Esophagus squamous epithelium (tissue), 5 donors: ENCODE measurements around the gene DLG2. TPM values are rescaled to one million over a fixed set of nuclear protein-coding genes. Genes with fewer than 3 reads are reported as not detected.
"Not testable (repeated sequence)": the region's sequence is repeated elsewhere in the genome, so short reads cannot be mapped to it uniquely, and the experiment has no call there.

Source experiments
- DNase-seq: peaks from one replicate; lab custom pipeline; 2025; lab: John Stamatoyannopoulos, UW
- H3K27ac ChIP-seq, 4 donors: fragments of 200-600 bp; sonication (generic); one replicate each; pipeline ENCODE4 v1.5.1; 2016 to 2019; ENCODE audit warnings: mild to moderate bottlenecking in 1 of 4
- H3K27me3 ChIP-seq, 4 donors: fragments of 200-600 bp; sonication (generic); 1 replicate in 3 of 4; 2 replicates in 1 of 4; pipeline versions ENCODE4 v1.5.1 to v1.6.0; 2017 to 2021; ENCODE audit warnings: antibody characterized with exemption in 1 of 4
- H3K36me3 ChIP-seq, 3 donors: fragments of 200-600 bp; sonication (generic); one replicate each; pipeline ENCODE4 v1.5.1; 2016 to 2019
- H3K4me1 ChIP-seq, 3 donors: fragments of 200-600 bp; sonication (generic); one replicate each; pipeline ENCODE4 v1.5.1; 2017 to 2019
- H3K4me3 ChIP-seq, 4 donors: fragments of 200-600 bp; sonication (generic); 1 replicate in 3 of 4; 2 replicates in 1 of 4; pipeline ENCODE4 v1.5.1; 2016 to 2019; ENCODE audit warnings: mild to moderate bottlenecking in 2 of 4, moderate library complexity in 1 of 4
- H3K9me3 ChIP-seq, 3 donors: fragments of 200-600 bp; sonication (generic); one replicate each; pipeline ENCODE4 v1.5.1; 2016 to 2019
- CTCF ChIP-seq, 6 experiments: fragments of 450-650 bp in 4 of 6; fragments of 200-600 bp in 2 of 6; sonication (generic) in 2 of 6; IDR thresholded peaks; one replicate each; pipeline ENCODE4 v1.5.1; 2016 to 2019; ENCODE audit warnings: antibody characterized with exemption in 6 of 6, mild to moderate bottlenecking in 4 of 6, moderate library complexity in 4 of 6
- POLR2A ChIP-seq, 4 donors: fragments of 450-650 bp; IDR thresholded peaks; one replicate each; pipeline ENCODE4 v1.6.1; 2017; ENCODE audit warnings: antibody characterized with exemption in 4 of 4, mild to moderate bottlenecking in 4 of 4, moderate library complexity in 3 of 4
- WGBS, 2 donors: methylation state at CpG; one replicate each; pipeline ENCODE4 v1.1.5; 2018; 5-methylcytosine and 5-hydroxymethylcytosine counted together
- intact Hi-C: fragments of 100-400 bp; cut with DNase I; formaldehyde crosslinking; loops from one replicate; pipeline ENCODE4 v1.15.0; 2022
- total RNA-seq, 4 donors: library from RNA; depleted of rRNA; stranded (reverse); fragments of >200 nt; gene quantifications; one replicate each; pipeline ENCODE4 v1.1.0, GENCODE V29; 2016
- donor health status: DM: yes; HTN: yes; CAD: no.

DLG2 gene
- total RNA-seq, 4 donors from 2014 or later, result 2.9 to 27.7 (median 12.6) TPM

GRCh38 chr11:83441601-83442000 lies 2185.5 kb downstream of the DLG2 start:
- Histone ChIP-seq H3K36me3 (no peaks in the 10 kb centered on the region), H3K4me1 (no peaks in the 10 kb centered on the region), H3K27ac (no peak overlapping the region), H3K27me3 (no peaks in the 10 kb centered on the region), H3K4me3 (no peak overlapping the region), H3K9me3 (no peaks in the 10 kb centered on the region)
- intact Hi-C loops, result no loop called here
- 73 to 79% methylated on average over 2 of the region's 2 CpGs for WGBS, 2 donors
- TF ChIP-seq CTCF (IDR thresholded peaks at IDR 0.05), result no peak
- no peak for TF ChIP-seq POLR2A (IDR thresholded peaks at IDR 0.05)
- no peak for DNase-seq

DNA sequence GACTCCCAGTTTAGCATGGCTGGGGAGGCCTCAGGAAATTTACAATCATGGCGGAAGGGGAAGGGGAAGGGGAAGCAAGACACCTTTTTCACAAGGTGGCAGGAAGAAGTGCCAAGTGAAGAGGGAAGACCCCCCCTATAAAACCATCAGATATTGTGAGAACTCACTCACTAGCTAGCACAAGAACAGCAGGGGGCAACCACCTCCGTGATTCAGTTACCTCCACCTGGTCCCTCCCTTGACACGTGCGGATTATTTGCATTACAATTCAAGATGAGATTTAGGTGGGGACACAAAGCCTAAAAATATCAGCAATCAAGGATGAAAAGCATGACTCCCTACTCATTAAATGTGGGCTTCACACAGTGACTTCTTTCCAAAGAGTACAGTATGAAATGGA lies 2186.0 kb downstream of the DLG2 start:
- H3K4me1 ChIP-seq, result no peaks in the 10 kb centered on the region
- no peak for DNase-seq
- no peaks in the 10 kb centered on the region for H3K27me3 ChIP-seq
- no peak overlapping the region for H3K4me3 ChIP-seq
- H3K9me3 ChIP-seq, result no peaks in the 10 kb centered on the region
- intact Hi-C loops, result no loop called here
- H3K27ac ChIP-seq, result no peak overlapping the region
- no peak for TF ChIP-seq CTCF (IDR thresholded peaks at IDR 0.05)
- no peak for TF ChIP-seq POLR2A (IDR thresholded peaks at IDR 0.05)
- H3K36me3 ChIP-seq, result no peaks in the 10 kb centered on the region
- WGBS, 2 donors, result 48 to 60% methylated on average over 3 to 4 of the region's 4 CpGs

DNA sequence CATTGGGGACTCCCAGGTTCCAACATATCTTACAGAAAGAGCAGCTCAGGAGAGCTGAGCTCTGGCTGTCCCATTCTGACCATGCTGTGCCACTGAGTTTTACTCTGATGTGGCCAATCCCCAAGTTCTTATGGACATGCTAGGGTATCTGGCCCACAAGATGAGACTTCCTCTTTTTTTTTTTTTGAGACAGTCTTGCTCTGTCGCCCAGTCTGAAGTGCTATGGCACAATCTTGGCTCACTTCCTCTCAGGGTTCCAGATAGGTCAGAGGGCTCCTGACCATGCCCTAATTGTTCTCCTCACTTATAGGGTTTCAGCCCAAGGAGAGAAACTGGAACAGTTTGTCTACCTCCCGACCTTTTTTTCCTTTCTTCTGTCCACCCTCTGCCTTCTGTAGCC lies 2188.7 kb downstream of the DLG2 start:
- DNase-seq, result no peak
- H3K9me3 ChIP-seq, result no peaks in the 10 kb centered on the region
- intact Hi-C loops, result no loop called here
- TF ChIP-seq POLR2A (IDR thresholded peaks at IDR 0.05) (no peak), CTCF (IDR thresholded peaks at IDR 0.05) (no peak)
- no peaks in the 10 kb centered on the region for H3K4me1 ChIP-seq
- no peak overlapping the region for H3K4me3 ChIP-seq
- H3K27ac ChIP-seq, result no peak overlapping the region
- WGBS, 2 donors, result 47 to 52% methylated on average over 2 of the region's 2 CpGs
- no peaks in the 10 kb centered on the region for H3K27me3 ChIP-seq
- H3K36me3 ChIP-seq, result no peaks in the 10 kb centered on the region

- intact Hi-C loops, result no loop called here
- H3K9me3 ChIP-seq, result no peaks in the 10 kb centered on the region
- H3K4me1 ChIP-seq, result no peaks in the 10 kb centered on the region
- H3K36me3 ChIP-seq, result no peaks in the 10 kb centered on the region
- H3K4me3 ChIP-seq, result no peak overlapping the region
- H3K27ac ChIP-seq, result no peak overlapping the region
- DNase-seq, result no peak
- TF ChIP-seq POLR2A (IDR thresholded peaks at IDR 0.05) (no peak), CTCF (IDR thresholded peaks at IDR 0.05) (no peak)
- H3K27me3 ChIP-seq, result no peaks in the 10 kb centered on the region
- WGBS, 2 donors, result 51 to 76% methylated on average over 3 to 4 of the region's 4 CpGs
Measured at GRCh38 chr11:83437939-83438338, 2189.2 kb downstream of the DLG2 start.

DNA sequence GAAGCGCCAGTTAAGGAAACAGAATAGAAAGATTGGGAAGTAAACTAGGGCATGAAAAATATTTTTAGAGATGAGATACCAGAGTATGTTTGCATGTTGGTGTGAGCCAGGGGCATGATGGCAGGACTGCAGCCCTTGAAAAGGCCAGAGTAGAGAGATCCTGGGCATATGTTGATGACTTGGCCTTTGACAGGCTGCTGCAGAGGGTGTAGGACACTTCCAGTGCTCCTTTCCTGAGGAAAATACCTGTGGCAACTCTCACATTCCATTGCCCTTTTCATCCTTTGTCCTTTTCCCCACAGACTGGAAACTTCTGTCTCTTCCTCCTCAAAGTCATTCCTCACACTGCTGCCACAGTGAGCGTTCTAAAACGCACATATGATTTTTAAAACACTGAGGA lies 2190.3 kb downstream of the DLG2 start:
- Histone ChIP-seq H3K27me3 (no peaks in the 10 kb centered on the region), H3K4me3 (no peak overlapping the region), H3K36me3 (no peaks in the 10 kb centered on the region), H3K9me3 (no peaks in the 10 kb centered on the region), H3K4me1 (no peaks in the 10 kb centered on the region), H3K27ac (no peak overlapping the region)
- TF ChIP-seq CTCF (IDR thresholded peaks at IDR 0.05) (no peak), POLR2A (IDR thresholded peaks at IDR 0.05) (no peak)
- intact Hi-C loops, result no loop called here
- WGBS, 2 donors, result 86% methylated on average over 3 of the region's 3 CpGs
- DNase-seq, result no peak

GRCh38 chr11:83434812-83435211 lies 2192.3 kb downstream of the DLG2 start:
- WGBS, 2 donors, result 54 to 65% methylated on average over 4 to 6 of the region's 6 CpGs
- H3K9me3 ChIP-seq, intact Hi-C loops: not testable (repeated sequence)

More at GRCh38 chr11:83434812-83435211, 2192.3 kb downstream of the DLG2 start:
- H3K4me1 ChIP-seq, H3K27me3 ChIP-seq, H3K27ac ChIP-seq, DNase-seq, H3K36me3 ChIP-seq, H3K4me3 ChIP-seq: not testable (repeated sequence)
